DMS153 treated with DMSO at 0.1 percent for 48 hours (cell line): ENCODE data around the gene SIPA1.

Source experiments
- DNase-seq: peaks from one replicate; lab custom pipeline; 2025; ENCODE audit not compliant: unreplicated experiment; lab: John Stamatoyannopoulos, UW

The SIPA1 gene, protein sequence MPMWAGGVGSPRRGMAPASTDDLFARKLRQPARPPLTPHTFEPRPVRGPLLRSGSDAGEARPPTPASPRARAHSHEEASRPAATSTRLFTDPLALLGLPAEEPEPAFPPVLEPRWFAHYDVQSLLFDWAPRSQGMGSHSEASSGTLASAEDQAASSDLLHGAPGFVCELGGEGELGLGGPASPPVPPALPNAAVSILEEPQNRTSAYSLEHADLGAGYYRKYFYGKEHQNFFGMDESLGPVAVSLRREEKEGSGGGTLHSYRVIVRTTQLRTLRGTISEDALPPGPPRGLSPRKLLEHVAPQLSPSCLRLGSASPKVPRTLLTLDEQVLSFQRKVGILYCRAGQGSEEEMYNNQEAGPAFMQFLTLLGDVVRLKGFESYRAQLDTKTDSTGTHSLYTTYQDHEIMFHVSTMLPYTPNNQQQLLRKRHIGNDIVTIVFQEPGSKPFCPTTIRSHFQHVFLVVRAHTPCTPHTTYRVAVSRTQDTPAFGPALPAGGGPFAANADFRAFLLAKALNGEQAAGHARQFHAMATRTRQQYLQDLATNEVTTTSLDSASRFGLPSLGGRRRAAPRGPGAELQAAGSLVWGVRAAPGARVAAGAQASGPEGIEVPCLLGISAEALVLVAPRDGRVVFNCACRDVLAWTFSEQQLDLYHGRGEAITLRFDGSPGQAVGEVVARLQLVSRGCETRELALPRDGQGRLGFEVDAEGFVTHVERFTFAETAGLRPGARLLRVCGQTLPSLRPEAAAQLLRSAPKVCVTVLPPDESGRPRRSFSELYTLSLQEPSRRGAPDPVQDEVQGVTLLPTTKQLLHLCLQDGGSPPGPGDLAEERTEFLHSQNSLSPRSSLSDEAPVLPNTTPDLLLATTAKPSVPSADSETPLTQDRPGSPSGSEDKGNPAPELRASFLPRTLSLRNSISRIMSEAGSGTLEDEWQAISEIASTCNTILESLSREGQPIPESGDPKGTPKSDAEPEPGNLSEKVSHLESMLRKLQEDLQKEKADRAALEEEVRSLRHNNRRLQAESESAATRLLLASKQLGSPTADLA

DNA sequence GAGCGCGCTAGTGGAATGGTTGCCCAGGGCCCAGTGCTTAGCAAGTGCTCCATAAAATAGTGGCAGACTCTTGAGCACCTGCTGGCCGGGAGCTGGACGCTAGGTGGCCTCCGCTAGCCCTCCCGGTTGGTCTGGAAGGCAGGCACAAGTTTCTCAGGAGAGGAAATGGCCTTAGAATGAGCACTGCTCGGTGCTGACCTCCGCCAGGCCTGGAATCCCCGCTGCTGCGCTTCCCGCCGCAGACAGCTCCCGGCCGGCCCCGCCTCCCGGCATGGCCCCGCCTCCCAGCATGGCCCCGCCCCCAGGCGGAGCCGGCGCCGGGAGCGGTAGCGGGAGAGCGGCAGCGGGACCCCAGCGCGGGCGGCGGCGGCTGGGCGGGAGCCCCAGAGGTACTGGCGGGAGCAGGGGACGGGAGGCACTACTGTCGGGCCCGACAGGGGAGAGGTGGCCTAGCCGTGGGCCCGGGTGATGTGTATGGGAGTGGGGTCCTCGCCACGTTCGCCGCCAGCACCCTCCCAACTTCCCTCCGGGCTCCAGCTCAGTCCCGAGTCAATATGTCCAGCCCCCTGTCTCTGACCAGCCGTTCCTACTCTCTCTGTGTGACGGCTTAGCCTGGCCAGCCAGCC is at the start of gene SIPA1:
TSS of gene SIPA1 (plus strand) at position 308 of the 626 bp plus-strand sequence. CDS start 2,821 bp downstream, outside the sequence.
- peak; percentile 41 for DNase-seq

DNA sequence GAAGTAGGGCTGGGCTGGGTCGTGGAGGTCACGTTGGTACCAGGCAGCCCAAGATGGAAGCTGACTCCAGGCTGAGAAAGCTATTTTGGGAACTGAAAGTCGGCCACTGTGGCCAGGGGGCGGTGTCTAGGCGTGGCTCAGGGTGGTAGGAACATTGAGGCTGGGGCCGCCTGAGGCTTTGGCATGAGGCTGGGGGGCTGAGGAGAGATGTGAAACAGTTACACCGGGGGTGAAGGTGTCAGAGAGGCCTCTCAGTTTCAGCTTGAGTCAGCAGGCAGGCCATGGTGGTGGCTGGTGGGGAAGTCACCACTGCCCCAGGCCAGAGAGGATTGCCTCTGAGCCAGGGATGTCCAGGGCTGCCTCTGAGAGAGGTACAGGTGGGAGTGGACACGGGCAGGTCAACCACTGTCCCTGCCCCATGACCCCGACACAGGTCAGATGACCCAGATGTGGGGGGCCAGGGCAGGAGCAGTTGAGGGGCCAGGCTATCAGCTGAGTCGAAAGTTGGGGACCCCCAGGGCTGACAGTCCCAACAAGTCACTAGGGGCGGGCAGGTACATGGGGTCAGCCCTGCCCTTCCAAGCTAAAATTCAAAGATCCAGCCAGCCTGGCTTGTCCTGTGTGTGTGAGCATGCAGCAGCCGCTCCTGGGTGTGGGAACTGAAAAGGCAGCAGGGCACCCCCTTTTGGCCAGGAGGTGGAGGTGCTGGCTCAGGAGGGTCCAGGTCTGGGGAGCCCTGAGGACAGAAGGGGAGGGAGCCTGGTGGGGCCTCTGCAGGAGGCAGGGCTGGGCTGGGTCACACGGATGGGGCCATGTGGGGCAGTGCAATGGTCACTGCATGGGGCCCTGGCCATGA is 49.5 kb upstream of the SIPA1 start:
- DNase-seq = peak; percentile 1

- no peak for DNase-seq
Measured at GRCh38 chr11:65589444-65590239, 48.3 kb upstream of the SIPA1 start.

DNA sequence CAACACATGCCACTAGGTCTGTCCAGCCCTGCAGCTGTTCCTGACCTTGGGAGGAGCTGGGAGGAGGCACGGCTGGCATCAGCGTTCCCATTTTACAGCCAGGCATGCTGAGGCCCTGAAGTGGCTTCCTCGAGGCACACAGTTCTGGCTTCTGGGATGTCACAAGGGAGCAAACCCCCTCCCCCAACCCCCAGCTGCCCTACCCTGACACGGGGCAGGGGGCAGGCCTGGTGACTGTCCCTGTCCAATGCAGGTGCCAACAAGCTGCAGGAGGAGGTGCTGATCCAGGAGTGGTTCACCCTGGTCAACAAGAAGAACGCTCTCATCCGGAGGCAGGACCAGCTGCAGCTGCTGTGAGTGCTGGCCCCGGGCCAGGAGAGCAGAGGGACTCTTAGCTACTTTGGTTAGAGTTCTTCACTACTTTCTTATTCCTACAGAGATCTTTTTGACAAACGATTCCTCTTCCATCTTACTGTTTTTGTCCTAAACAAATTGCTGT is 47.6 kb upstream of the SIPA1 start:
- DNase-seq = no peak

DNA sequence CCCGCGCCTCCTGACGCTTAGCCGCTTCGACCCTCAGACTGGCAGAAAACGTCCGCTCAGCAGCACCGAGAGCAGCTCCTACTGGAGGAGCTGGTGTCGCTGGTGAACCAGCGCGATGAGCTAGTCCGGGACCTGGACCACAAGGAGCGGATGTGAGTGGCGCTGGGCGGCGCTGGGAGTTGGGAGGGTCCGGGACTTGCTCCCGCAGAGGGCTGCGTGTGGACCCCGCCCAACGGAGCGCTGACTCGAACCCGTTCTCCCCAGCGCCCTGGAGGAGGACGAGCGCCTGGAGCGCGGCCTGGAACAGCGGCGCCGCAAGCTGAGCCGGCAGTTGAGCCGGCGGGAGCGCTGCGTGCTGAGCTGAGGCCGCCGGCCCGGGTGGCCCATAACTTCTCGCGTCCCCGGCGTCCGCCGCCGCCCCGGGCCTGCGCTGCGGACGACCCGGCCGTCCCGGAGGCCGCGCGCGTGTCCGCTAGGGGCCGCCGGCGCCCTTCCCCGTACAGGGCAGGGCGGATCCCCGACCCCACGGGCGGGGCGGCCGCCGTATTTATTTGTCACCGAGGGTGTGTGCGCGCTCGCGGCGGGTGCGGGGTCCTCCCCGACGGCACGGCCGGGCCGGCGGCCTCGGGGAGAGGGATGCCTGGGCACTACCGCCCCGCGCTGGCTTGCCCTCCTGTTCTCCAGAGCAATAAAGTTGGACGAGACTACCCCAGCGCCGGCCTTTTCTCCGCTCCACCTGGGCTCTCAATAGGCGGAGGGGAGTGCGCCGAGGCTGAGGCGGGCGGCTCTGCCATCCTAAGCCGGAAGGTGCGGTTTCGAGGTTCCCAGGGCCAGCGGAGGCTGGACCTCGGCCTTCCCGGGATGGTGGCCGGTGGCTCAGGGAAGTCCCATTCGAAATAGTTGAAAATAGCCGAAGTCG is 45.7 kb upstream of the SIPA1 start:
- DNase-seq = no peak

- no peak for DNase-seq
Measured at GRCh38 chr11:65592858-65593517, 44.9 kb upstream of the SIPA1 start.

- DNase-seq = no peak
Measured at GRCh38 chr11:65593518-65594414, 44.1 kb upstream of the SIPA1 start.

DNA sequence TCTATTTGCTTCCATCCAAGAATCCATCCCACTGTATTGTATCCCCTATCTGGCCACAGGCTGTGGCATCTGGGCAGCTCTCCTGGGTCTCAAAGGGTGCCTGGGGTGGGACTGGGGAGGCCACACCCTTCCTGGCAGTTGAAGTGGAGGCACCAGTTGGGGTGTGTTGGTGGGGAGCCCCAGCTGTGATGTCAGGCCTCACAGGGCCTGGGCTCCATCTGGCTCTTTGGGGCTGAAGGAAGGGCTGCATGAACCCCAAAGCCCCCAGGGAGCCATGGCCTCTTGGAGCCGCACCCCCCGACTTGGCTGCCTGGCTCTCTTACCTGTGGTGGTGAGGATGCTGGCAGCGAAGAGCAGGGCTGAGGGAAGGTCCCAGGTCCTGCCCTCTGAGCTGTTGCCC is 42.8 kb upstream of the SIPA1 start:
- DNase-seq = no peak

DNA sequence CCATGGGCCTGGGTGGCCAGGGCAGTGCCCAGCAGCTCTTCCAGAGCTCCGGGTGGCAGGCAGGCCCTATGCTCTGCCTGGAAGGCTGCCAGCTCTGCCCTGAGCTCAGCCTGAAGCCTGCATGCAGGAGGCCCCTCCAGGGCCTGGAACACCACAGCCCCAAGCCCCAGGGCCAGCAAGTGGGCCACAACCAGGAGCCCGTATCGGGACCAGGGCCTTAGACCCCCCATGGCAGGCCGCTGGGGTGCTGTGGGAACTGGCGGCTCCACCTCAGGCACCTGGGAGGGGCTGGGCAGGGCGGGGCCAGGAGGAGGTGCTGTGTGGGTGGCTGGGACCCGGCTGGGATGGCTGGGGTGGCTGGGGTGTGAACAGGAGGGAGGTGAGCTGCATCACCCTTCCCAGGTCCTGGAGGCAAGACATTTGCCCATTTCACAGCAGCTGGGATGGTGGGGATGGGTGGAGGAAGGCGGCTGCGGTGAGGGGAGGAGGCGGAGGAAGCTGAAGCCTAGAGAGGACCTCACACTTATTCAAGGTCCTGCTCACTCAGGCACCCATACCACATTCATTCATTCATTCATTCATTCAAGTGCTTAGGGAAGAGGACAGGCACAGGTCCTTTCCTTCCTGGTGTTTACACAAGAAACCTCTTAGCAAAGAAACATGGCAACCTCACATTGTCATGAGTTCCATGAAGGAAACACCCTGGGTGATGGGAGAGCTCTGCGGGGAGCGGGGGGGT is 42.2 kb upstream of the SIPA1 start, which contains the start of gene KCNK7:
TSS of gene KCNK7 (minus strand) at position 258 of the 739 bp plus-strand sequence. CDS start at position 230, 28 bp downstream.
- DNase-seq = no peak

DNA sequence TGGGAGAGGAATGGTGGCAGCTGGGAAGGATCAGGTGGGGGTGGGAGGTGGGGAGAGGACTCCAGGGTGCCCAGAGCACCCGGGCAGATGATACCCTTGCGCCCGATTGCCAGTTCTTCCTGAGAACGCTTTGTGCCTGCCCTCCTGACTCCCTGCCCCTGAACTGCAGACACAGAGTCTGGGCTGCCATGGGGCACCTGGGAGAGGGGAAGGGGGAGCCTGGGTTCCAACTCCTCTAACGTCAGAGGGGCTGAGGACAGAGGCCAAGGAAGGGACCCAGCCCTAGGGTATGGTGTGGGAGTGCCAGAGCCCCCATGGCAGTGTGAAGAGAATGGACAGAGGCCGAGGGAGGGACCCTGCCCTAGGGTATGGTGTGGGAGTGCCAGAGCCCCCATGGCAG is 41.4 kb upstream of the SIPA1 start:
- DNase-seq = no peak

DNA sequence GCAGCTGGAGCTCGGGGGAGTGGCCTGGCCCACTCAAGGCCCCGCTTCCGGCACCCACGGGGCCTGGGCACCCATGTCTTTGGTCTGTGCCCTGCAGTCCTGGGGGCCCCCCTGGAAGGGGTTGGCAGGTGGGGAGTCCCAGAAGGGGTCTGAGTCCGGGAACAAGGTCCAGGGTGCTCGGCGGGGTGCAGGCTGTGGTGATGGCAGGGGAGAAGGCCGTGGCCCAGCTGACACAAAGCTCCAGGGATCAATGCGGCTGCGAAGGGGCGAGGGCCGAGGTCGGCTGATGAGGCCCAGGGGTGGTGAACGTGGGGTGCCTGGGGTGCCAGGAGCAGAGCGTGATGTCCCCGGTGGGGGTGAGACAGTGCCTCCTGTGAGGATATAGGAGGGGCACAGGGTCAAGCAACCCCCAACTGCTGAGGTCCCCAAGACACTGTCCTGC is 39.6 kb upstream of the SIPA1 start:
- no peak for DNase-seq

DNA sequence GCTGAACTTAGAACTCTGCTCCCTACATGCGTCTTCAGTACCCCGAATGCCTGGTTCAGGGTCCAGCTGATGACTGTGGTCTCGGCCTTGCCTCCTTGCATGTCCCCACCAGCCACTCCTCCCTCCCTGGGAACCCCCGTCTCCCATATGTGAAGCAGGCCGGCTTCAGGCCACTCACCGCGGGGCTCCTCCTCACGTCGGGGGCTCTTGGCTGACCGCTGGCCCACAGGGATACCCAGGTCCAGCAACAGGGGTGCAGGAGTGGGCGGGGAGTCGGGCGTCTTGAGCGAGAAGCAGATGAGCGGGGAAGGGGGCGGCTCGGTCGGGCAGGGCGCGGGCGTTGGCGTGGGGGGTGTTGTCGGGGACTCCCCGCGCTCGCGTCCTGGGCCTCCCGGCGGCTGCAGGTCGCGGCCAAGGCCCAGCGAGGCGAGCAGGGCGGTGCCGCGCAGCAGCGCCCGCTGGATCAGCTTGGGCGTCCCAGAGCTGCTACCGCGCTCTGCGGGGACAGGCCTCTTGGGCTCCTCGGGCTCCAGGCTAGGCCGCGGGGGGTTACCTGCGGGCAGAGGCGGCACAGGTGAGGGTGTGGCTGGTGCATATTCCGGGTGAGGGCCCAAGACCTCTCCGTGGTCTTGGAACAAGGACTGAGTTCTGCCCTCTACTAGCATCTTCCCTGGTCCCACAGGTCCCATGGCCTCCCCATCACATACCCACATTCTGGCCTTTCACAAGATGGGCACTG is 38.5 kb upstream of the SIPA1 start:
- no peak for DNase-seq

DNA sequence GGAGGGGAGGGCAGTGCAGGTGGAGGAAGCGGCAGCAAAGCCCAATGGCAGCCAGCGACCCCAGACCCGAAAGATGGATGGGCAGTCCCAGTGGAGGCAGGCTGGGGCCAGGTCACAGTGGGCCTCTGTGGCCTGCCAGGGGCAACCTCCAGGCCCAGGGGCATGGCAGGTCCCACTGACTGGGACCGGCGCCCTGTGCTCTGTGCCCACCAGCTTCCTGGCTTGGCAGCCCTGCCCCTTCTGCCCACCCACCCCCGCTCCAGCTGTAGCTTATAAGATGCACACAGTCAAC is 38.0 kb upstream of the SIPA1 start:
- no peak for DNase-seq

DNA sequence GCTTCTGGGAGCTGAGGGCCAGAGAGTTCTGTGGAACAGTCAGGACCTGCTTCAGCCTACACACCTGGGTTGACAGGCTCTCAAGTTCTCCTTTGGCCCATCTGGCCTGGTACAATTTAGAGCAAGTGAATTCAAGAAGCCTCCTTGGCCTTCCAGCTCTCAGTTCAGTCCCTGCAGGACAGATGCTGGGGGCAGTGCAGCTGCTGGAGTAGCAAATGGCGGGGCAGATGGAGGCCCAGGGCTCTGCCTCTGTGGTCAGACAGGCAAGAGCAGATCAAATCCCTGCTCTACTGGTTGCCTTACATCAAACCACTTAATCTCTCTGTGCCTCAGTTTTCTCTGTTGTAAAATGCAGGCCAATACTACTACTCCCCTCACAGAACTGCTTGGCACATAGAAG is 33.6 kb upstream of the SIPA1 start:
- DNase-seq = no peak

GRCh38 chr11:65606876-65607613 is 30.9 kb upstream of the SIPA1 start:
- peak; percentile 93 for DNase-seq
